HCT116 (cell line): ENCODE results near the gene SOX6. TPM values are rescaled to one million over a fixed set of nuclear protein-coding genes. Genes with fewer than 3 reads are reported as not detected.
"Not testable (repeated sequence)": the region's sequence is repeated elsewhere in the genome, so short reads cannot be mapped to it uniquely, and the experiment has no call there.

Experiments used
- ATAC-seq: fragments of 200-7000 bp; cut with Tn5 transposase; 2 replicates; pipeline ENCODE4 v1.9.1; 2020; ENCODE audit warnings: mild to moderate bottlenecking, moderate library complexity
- BruUV-seq: library from RNA; stranded (reverse); fragments of 400-500 nt; replicated peaks from 2 replicates; lab custom pipeline; 2021; lab: Mats Ljungman, UMichigan
- CTCF ChIA-PET: fragments of 300-600 bp; sonication (Branson Sonifier 250); formaldehyde crosslinking; loops from one replicate; lab custom pipeline; 2021; ENCODE audit warnings: antibody characterized with exemption; lab: Charles Lee
- POLR2A ChIA-PET: fragments of 300-600, 350-600 bp; sonication (Branson Sonifier 250); formaldehyde crosslinking; loops from one replicate; lab custom pipeline; 2021; ENCODE audit warnings: antibody characterized with exemption; lab: Charles Lee
- RAD21 ChIA-PET, 2 experiments: fragments of 300-600 bp; sonication (Branson Sonifier 250); formaldehyde crosslinking; loops; one replicate each; lab custom pipeline; 2023; ENCODE audit warnings: low total read pairs in 2 of 2; ENCODE audit not compliant: uncharacterized antibody in 2 of 2, unreplicated experiment in 2 of 2, low non-redundant PET in 1 of 2; lab: Charles Lee
- DNase-seq: peaks from one replicate; pipeline ENCODE4 v3.0.0-alpha.2; 2010; ENCODE audit warnings: low read depth, low spot score
- H2AFZ ChIP-seq: fragments of 200-600 bp; shearing (Covaris generic), sonication (generic); 2 replicates; pipeline ENCODE4 v1.6.1; 2017; ENCODE audit warnings: low read depth, mixed run types, mixed read lengths, antibody characterized with exemption, low read length; ENCODE audit not compliant: poor library complexity, severe bottlenecking
- H3K27ac ChIP-seq: 2 replicates; pipeline ENCODE4 v1.5.1; 2012; ENCODE audit warnings: low read depth, low read length
- H3K27me3 ChIP-seq: fragments of 200-600 bp; sonication (generic); 2 replicates; pipeline ENCODE4 v1.6.1; 2016; ENCODE audit warnings: mixed run types, low read length, mixed read lengths; ENCODE audit not compliant: insufficient read depth
- H3K36me3 ChIP-seq, 2 experiments: fragments of 200-500 bp in 1 of 2; fragments of 200-600 bp in 1 of 2; sonication (Bioruptor generic) in 1 of 2; sonication (generic) in 1 of 2; 2 replicates each; pipeline versions ENCODE4 v1.5.1 to v1.6.1; 2014 to 2016; ENCODE audit warnings: low read length in 2 of 2, inconsistent platforms in 1 of 2, mixed read lengths in 1 of 2, mixed run types in 1 of 2; ENCODE audit not compliant: insufficient read depth in 2 of 2, control insufficient read depth in 1 of 2
- H3K4me1 ChIP-seq, 2 experiments: fragments of 200-600 bp in 1 of 2; sonication (generic) in 1 of 2; 2 replicates each; pipeline versions ENCODE4 v1.5.1 to v1.6.1; 2012 to 2017; ENCODE audit warnings: low read length in 2 of 2, inconsistent platforms in 1 of 2, mild to moderate bottlenecking in 1 of 2, mixed read lengths in 1 of 2, mixed run types in 1 of 2, moderate library complexity in 1 of 2; ENCODE audit not compliant: insufficient read depth in 2 of 2, control insufficient read depth in 1 of 2
- H3K4me2 ChIP-seq: fragments of 200-600 bp; sonication (generic); 2 replicates; pipeline ENCODE4 v1.6.1; 2017; ENCODE audit warnings: mixed run types, low read length, mixed read lengths
- H3K4me3 ChIP-seq, 2 experiments: fragments of 200-600 bp in 1 of 2; sonication (generic) in 1 of 2; replicated peaks in 1 of 2; 2 replicates each; pipeline ENCODE4 v1.5.1; 2011 to 2016; ENCODE audit warnings: low read length in 2 of 2, control low read depth in 1 of 2, low read depth in 1 of 2, mild to moderate bottlenecking in 1 of 2, mixed read lengths in 1 of 2, mixed run types in 1 of 2
- H3K79me2 ChIP-seq: fragments of 200-600 bp; sonication (generic); 2 replicates; pipeline ENCODE4 v1.6.1; 2017; ENCODE audit warnings: mild to moderate bottlenecking, mixed run types, low read length, moderate library complexity, mixed read lengths; ENCODE audit not compliant: insufficient read depth
- H3K9ac ChIP-seq: fragments of 200-600 bp; sonication (generic); 2 replicates; pipeline ENCODE4 v1.6.1; 2016; ENCODE audit warnings: low read length, mixed read lengths
- H3K9me2 ChIP-seq: fragments of 200-600 bp; sonication (generic), shearing (Covaris generic); 2 replicates; pipeline ENCODE4 v1.6.1; 2017; ENCODE audit warnings: mixed run types, mild to moderate bottlenecking, moderate library complexity; ENCODE audit not compliant: insufficient read depth
- H3K9me3 ChIP-seq, 2 experiments: fragments of 200-500 bp in 1 of 2; fragments of 200-600 bp in 1 of 2; sonication (Bioruptor generic) in 1 of 2; sonication (generic) in 1 of 2; 2 replicates each; pipeline ENCODE4 v1.6.1; 2014 to 2017; ENCODE audit warnings: low read length in 2 of 2, mixed read lengths in 2 of 2, inconsistent platforms in 1 of 2, low read depth in 1 of 2, mild to moderate bottlenecking in 1 of 2, mixed run types in 1 of 2, moderate library complexity in 1 of 2; ENCODE audit not compliant: control insufficient read depth in 1 of 2, insufficient read depth in 1 of 2
- H4K20me1 ChIP-seq: fragments of 200-600 bp; sonication (generic), shearing (Covaris generic); 2 replicates; pipeline ENCODE4 v1.6.1; 2017; ENCODE audit warnings: mixed run types, mild to moderate bottlenecking, moderate library complexity; ENCODE audit not compliant: insufficient read depth
- CEBPB ChIP-seq: IDR thresholded peaks from 2 replicates; pipeline ENCODE4 v1.6.1; 2012; ENCODE audit warnings: low read depth
- ELF1 ChIP-seq: IDR thresholded peaks from 2 replicates; pipeline ENCODE4 v1.6.1; 2012; ENCODE audit warnings: low read depth, borderline replicate concordance
- EZH2phosphoT487 ChIP-seq: fragments of 200-600 bp; IDR thresholded peaks from 2 replicates; pipeline ENCODE4 v1.6.1; 2018; ENCODE audit warnings: antibody characterized with exemption, borderline replicate concordance
- FOSL1 ChIP-seq: IDR thresholded peaks from 2 replicates; pipeline ENCODE4 v1.6.1; 2012; ENCODE audit warnings: low read depth
- MAX ChIP-seq: IDR thresholded peaks from 2 replicates; pipeline ENCODE4 v1.6.1; 2012
- POLR2A ChIP-seq: IDR thresholded peaks from 2 replicates; pipeline ENCODE4 v1.7.0; 2011; ENCODE audit warnings: borderline replicate concordance; ENCODE audit not compliant: insufficient read depth, insufficient read length; ENCODE audit errors: extremely low read depth
- POLR2AphosphoS5 ChIP-seq: IDR thresholded peaks from 2 replicates; pipeline ENCODE4 v1.6.1; 2011; ENCODE audit warnings: mild to moderate bottlenecking, low read depth, low read length, moderate library complexity
- SIN3A ChIP-seq: IDR thresholded peaks from 2 replicates; pipeline ENCODE4 v1.6.1; 2012; ENCODE audit warnings: low read depth
- SRF ChIP-seq: IDR thresholded peaks from 2 replicates; pipeline ENCODE4 v1.6.1; 2012; ENCODE audit warnings: low read depth
- ZFX ChIP-seq: fragments of 450-650 bp; IDR thresholded peaks from 2 replicates; pipeline ENCODE4 v1.6.1; 2017
- intact Hi-C: fragments of 100-400 bp; cut with micrococcal nuclease; formaldehyde crosslinking; loops from 2 replicates; pipeline ENCODE4 v1.10.0; 2022
- total RNA-seq: library from RNA; stranded (reverse); gene quantifications from one replicate; pipeline ENCODE4 v1.2.1, GENCODE V29; 2021; ENCODE audit not compliant: unreplicated experiment

The SOX6 gene
- total RNA-seq, 1 experiment from 2014 or later = 0.81 TPM

DNA sequence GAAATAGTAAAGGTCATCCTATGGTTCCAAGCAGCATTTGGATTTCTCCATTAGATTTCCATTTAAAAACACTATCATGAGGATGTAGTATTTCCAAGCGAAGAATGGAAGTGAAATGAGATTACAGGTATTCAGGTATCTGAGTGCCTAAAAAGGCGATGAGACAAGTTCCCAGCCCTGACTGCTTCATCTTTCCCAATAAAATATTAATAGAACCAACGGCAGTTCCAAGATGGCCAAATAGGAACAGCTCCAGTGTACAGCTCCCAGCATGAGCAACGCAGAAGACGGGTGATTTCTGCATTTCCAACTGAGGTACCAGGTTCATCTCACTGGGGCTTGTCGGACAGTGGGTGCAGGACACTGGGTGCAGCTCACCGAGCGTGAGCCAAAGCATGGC, 215.2 kb downstream of the SOX6 start:
- not testable (repeated sequence) for ATAC-seq, BruUV-seq, H4K20me1 ChIP-seq

GRCh38 chr11:16136792-16137390, 219.5 kb downstream of the SOX6 start:
- Histone ChIP-seq H3K27me3 (no peaks in the 10 kb centered on the region), H3K9me2 (no peaks in the 10 kb centered on the region), H3K9ac (no peak overlapping the region), H3K4me3 (no peak overlapping the region), H3K36me3 (no peaks in the 10 kb centered on the region), H3K79me2 (no peaks in the 10 kb centered on the region), H2AFZ (no peak overlapping the region), H3K27ac (no peak overlapping the region), H3K4me1 (no peaks in the 10 kb centered on the region), H4K20me1 (no peaks in the 10 kb centered on the region), H3K4me2 (no peak overlapping the region), H3K9me3 (no peaks in the 10 kb centered on the region)
- ATAC-seq (no peak), DNase-seq (no peak)
- CTCF ChIA-PET = no interaction called here
- POLR2A ChIA-PET = no interaction called here
- BruUV-seq = no TSS peak
- intact Hi-C loops = no loop called here
- TF ChIP-seq SIN3A (no peak), POLR2AphosphoS5 (no peak), MAX (no peak), ELF1 (no peak), CEBPB (no peak), ZFX (no peak), EZH2phosphoT487 (no peak), SRF (no peak), POLR2A (no peak), FOSL1 (no peak)
- RAD21 ChIA-PET = no interaction called here

More for the DNA sequence above, 215.2 kb downstream of the SOX6 start:
- H3K9ac ChIP-seq, POLR2A ChIA-PET, intact Hi-C loops, H3K4me2 ChIP-seq, H3K27ac ChIP-seq, H3K9me3 ChIP-seq, H3K4me1 ChIP-seq, H2AFZ ChIP-seq, H3K9me2 ChIP-seq, H3K4me3 ChIP-seq, H3K79me2 ChIP-seq, H3K27me3 ChIP-seq, CTCF ChIA-PET, RAD21 ChIA-PET, H3K36me3 ChIP-seq, DNase-seq: not testable (repeated sequence)
